HG02571 (cell line): ENCODE results near the gene SLC34A1.

Experiments used
- ATAC-seq: cut with Tn5 transposase; IDR thresholded peaks from one replicate; pipeline ENCODE4 v1.9.1; 2021; ENCODE audit warnings: mild to moderate bottlenecking, moderate library complexity; ENCODE audit not compliant: unreplicated experiment

Gene SLC34A1

DNA sequence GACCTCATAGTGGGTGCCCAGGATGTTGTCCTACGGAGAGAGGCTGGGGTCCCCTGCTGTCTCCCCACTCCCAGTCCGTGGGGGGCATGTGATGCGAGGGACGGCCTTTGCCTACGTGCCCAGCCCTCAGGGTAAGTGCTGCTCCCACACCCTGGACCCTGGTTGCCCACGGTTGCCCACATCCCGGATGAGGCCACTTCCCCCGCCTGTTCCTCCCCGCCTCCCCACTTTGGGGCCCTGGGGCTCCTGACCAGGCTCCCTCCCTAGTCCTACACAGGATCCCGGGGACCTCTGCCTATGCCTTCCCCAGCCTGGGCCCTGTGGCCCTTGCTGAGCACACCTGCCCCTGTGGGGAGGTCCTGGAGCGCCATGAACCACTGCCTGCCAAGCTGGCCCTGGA is 1.5 kb downstream of the SLC34A1 start:
- no peak for ATAC-seq

DNA sequence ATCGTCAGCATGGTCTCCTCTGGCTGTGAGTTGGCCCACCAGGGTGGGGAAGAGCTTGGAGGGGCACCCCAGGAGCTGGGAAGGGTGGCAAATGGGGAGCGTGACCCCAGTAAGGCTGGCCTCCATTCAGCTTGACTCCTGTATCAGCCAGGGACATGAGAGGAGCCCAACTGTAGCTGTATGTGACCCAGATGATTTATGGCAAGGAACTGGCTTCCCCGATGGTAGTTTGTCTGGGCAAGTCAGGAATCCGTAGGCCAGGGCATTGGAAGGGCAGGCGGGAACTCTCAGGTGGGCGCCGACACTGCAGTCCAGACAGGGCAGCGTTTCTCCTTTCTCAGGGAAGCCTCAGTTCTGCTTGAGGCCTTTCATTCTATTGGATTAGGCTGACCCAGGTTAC is 2.3 kb downstream of the SLC34A1 start:
- ATAC-seq, result no peak

DNA sequence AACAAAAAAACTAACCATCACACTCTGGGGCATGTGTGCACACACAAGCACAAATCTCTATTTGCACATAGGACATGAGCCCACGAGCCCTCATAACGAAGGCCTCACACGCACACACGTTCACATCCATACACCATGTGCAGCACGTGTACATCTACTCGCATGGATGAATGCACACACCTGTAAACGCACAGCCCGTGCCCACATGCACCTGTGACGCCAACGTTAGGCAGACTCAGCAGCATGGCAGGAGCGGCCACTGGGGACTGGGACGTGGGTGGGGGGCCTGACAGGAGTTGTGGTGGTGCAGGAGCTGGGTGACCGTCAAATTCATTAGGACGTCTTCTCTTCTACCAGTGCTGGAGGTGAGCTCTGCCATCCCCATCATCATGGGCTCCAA is 3.2 kb downstream of the SLC34A1 start:
- no peak for ATAC-seq

DNA sequence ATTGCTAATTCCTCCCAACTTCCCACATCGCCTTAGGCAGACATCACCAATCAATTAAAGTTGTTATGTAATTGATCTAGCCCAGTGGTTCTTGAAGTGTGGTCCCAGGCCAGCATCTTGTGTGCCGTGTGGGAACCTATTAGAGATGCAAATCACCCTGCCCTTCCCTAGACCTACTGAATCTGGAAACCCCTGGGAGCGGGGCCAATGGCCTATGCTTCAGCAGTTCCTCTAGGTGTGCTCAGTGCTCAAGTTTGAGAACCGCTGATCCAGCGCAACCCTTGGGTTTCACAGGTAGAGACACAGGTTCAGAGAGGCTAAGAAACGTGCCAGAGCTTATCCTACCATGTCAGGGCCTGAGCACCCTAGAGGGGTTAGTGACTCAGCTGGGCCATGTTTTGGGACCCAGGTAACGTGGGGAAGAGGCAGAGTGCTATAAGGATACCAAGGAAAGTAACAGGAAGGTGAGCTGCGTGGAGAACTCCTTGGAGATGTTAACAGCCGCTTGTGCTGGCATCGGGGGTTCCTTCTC is 4.4 kb downstream of the SLC34A1 start:
- no peak for ATAC-seq

DNA sequence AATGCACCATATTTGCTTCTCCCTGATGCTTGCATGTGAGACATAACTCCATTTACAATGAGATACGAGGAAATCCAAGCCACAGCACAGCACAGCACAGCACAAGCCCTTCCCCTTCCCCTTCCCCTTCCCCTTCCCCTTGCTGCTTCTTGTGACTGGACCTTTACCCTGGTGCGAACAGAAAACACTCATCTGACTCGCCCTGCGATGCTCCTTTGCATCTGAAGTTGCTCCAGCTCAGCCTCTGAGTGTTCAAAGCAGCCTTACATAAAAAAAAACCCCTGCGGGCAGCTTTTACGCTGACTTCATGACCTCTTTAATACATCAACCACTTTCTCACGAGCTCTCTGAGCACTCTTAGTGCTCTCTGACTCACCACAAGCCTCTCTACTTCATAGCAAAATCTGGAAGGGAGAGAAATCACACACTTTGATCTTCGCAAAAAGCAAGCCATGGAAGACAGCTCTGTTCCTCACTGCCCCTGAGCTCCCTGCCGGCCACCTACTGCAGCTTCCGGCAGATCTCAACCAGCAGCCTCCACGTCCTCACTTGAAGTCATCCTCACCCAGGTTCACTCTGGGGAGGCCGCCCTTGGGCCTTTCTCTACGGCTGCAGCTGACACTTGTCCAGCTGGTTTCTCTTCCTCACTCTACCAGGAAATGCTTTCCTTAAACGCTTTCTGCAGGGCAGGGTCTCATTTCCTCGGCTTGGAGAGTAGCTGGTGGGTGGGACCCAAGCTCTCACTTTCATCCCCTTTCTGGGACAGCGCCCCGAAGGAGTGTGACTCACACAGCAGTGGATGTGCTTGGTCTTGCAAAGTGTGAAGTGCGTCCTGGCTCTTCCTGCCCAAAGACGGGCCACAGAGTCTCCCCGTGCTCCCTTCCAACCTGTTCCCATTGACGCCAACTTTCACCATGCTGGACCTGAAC is 5.3 kb downstream of the SLC34A1 start:
- ATAC-seq, result peak; percentile 41

DNA sequence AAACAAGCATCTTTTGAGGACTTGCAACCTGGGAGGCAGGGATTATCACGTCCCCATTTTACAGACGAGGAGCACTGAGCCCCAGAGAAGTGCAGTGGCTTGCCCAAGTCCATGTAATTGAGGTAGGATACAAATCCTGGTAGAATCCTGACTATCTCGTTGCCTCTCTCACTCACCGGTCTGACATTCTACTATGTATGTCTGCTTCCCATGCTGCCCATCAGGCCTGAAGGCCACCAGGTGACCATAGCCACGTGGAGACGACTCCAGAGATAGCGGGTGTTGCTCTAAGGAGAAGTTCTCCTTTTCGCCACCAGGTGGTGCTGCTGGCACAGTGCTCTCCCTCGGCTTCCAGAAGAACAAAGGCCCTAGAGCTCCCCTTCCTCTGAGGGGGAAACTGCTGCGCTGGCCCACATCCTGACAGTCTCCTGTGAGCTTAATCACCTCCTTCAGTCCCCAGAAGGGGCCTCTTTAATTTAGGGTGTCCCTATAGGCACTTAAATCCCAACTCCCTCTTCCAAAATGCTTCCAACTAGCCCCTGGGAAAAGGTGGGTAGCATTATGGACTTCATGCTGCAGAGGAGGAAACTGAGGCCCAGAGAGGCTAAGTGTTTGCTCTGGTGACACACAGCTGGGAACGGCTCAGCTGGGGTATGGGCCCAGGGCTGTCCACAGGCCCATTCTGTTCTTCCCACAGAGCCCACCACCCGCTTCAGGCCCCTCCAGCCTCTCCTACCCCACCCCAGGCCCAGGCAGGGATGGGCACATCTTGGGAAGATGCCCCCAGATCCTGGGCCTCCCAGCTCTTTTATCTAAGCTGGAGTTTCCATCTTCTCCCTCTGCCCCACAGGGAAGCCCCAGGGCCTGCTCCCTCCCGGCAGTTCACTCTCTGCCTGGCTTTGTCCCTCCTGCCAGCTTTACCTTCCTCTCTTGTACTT is 6.4 kb downstream of the SLC34A1 start:
- ATAC-seq, result no peak

DNA sequence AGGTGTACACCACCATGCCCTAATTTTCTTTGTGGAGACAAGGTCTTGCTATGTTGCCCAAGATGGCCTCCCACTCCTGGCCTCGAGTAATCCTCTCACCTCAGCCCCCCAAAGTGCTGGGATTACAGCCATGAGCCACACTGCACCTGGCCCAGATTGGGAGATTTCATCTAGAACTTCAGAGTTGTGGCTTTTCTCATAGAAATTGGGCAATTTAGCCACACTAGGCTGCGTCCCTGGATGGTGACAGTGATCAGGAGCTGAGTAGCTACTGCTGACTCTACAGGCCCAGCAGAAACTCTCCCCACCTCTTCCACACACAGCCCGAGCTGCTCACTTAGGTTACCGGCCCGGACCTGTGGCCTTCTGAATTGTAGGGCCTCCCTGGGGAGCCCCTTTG is 8.5 kb downstream of the SLC34A1 start:
- no peak for ATAC-seq

DNA sequence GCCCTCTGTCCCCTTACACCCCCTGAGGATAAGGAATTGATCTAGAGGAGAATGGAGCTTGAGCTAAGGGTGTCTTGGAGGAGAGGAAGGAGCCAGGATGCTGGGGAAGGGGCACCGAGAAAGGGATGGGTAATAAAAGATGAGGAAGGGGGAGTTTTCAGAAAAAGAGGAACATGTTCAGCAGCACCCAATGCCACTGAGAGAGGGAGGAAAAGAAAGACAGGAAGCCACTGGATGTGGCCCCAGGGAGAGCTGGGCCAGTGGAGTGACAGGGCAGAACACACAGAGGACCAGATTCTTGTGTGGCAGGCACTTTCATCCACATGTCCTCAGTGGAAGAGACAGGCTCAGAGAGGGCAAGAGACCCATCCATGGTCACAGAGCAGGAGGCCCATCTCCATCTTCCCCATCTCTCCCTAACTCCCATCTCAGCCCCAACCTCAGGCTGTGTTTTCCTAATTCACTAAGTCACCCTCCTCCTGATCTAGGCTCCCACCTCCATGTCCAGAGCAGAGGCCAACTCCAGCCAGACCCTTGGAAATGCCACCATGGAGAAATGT is 9.1 kb downstream of the SLC34A1 start:
- no peak for ATAC-seq

DNA sequence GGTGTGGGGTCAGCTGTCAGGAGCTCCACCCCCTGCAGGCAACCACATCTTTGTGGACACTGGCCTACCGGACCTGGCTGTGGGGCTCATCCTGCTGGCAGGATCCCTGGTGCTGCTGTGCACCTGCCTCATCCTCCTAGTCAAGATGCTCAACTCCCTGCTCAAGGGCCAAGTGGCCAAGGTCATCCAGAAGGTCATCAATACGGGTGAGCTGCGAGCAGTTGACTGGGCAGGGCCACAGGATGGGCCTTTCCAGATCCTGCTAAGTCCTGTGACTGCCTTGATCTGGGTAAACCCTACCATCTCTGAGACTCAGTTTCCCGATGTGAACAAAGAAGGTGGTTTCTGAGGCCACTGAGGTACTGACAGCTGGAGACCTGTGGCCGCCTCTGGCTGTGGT is 9.8 kb downstream of the SLC34A1 start:
- ATAC-seq, result no peak

DNA sequence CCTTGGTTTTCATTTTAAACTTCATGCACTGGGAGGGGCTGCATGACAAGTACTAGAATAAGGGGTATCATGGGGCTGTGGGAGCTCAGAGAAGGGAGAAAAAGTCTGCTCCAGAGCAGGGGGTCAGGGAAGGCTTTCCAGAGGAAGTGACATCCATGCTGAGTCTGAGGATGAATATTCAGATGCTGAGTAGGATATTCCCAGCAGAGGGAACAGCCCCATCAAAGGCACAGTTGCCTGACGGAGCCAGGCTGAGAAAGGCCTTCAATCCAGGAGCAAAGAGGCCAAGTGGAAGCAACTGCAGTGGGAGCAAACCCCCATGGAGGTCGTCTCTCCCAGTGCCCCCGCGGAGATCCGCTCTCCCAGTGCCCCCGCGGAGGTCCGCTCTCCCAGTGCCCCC is 11.8 kb downstream of the SLC34A1 start:
- ATAC-seq, result no peak

DNA sequence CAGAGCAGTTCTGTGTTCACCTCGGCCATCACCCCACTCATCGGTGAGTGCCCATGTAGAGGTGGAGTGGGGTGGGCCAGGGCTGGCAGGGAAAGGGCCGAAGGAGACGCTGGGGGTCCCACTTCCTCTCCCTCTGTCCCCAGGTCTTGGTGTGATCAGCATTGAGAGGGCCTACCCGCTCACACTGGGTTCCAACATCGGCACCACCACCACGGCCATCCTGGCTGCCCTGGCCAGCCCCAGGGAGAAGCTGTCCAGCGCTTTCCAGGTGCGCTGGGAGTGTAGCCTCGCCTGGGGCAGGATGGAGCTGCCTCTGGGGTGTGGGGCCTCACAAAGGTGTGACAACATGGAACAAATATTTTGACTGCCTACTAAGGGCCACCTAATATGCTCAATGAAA is 12.6 kb downstream of the SLC34A1 start:
- no peak for ATAC-seq

DNA sequence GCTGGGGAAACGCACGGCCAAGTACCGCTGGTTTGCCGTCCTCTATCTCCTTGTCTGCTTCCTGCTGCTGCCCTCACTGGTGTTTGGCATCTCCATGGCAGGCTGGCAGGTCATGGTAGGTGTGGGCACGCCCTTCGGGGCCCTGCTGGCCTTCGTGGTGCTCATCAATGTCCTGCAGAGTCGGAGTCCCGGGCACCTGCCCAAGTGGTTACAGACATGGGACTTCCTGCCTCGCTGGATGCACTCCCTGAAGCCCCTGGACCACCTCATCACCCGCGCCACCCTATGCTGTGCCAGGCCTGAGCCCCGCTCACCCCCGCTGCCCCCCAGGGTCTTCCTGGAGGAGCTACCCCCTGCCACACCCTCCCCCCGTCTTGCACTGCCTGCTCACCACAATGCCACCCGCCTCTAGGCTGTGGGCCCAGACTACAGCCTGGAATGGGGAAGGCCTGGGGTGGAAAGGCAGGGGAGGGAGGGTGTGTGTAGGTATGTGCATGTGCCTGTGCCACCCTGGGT is 13.7 kb downstream of the SLC34A1 start:
- no peak for ATAC-seq

DNA sequence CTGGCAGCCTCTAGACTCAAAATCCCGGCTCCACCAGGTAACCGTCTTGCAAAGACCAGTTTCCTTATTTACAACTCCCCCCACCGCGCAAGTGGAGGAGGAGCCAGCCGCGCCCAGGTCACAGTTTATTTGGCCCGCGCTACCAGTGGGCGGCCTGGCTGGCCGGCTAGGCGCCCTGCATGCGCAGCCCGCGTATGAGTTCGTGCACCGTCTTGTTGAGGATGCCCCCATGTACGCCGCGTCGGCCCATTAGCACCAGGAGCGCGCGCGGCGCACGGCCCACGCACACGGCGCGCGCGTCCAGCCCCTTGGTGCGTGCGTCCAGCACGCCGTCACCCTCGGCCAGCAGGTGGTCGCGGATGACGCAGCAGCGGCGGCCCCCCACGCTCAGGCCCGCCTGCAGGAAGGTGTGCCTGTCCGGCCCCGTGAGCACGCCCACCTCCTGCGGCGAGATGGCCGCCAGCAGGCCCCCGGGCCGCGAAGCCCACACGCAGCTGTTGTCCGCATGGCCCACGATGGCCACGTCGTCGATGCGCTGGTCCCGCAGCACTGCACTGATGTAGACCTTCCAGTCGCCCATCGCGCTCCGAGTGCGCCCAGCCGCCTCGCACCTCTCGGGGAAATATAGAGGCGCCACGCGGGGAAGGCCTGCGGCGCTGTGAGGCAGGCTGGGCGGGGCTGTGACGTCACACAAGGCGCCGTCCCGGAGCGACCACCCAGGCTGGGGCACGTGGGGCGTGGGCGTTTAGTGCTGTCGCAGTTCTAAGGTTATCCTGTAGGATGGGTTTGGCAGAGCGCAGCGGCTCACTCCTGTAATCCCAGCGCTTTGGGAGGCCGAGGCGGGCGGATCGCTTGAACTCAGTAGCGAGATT is 16.0 kb downstream of the SLC34A1 start, which contains the start of gene PFN3:
Gene PFN3, minus strand, starts transcription at position 665 of the 872 bp plus-strand sequence. Its CDS starts 85 bp downstream, at position 580.
- no peak for ATAC-seq

DNA sequence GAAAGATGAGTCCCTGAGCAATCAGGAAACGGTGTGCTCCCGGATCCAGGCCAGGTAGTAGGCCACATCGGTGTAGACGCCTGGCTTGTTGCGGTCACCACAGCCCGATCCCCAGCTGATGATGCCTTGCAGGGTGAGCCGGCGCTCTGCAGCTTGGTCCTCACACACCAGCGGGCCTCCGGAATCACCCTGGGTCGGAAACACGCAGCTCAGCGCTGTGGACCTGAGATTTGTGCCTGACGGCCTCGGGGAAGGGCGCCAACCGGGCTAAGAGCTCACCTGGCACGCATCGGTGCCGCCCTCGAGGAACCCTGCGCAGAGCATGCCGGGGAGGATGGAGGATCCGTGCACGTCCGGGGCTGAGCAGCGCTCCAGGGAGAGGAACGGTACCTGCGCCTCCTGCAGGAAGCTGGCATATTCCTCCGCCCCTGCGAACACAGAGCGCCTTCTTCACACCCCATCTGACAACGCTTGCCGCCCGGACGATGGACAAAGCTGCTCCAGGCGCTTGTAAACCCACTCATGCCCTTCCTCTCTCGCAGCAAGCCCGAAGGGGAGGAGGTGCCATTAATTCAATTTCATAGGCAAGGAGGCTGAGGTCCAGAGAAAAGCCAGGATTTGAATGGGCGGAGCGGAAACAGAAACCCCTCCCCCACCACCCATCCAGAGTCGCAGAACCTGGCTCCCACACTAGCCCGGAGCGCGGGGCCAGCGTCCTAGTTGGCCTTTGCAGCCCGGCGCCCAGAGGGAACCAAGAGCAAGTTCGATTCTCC is 18.2 kb downstream of the SLC34A1 start:
- no peak for ATAC-seq

DNA sequence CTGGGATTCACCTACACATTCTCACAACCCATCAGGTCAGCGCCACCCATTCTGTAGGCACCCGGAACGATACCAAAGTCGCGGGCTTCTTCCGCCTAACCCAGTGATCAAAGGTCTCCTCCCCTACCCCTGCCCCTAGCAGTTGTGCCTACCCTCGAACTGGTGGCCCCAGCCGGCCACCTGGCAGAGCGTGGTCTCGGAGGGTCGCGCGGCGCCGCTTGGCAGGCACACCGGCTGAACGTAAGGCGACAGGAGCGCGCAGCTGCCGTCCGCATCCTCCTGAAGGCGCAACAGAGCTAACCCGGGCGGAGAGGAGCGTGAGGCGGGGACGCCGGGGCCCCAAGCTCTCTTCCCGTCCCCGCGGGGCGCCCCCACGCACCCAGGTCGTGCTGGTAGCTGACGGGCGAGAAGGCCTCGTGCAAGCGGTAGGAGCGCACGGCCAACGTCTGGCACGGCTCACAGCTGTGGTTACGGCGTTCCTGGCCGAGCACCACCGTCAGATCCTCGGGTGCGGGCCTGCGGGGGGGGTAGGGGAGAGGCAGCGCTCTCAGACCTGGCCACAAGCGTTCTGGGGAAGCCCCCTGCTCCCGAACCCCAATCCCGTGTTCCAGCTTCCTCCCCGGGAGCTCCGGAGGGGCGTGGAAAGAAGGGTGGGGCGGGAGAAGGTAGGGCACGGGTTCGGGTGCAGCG is 19.0 kb downstream of the SLC34A1 start:
- no peak for ATAC-seq

DNA sequence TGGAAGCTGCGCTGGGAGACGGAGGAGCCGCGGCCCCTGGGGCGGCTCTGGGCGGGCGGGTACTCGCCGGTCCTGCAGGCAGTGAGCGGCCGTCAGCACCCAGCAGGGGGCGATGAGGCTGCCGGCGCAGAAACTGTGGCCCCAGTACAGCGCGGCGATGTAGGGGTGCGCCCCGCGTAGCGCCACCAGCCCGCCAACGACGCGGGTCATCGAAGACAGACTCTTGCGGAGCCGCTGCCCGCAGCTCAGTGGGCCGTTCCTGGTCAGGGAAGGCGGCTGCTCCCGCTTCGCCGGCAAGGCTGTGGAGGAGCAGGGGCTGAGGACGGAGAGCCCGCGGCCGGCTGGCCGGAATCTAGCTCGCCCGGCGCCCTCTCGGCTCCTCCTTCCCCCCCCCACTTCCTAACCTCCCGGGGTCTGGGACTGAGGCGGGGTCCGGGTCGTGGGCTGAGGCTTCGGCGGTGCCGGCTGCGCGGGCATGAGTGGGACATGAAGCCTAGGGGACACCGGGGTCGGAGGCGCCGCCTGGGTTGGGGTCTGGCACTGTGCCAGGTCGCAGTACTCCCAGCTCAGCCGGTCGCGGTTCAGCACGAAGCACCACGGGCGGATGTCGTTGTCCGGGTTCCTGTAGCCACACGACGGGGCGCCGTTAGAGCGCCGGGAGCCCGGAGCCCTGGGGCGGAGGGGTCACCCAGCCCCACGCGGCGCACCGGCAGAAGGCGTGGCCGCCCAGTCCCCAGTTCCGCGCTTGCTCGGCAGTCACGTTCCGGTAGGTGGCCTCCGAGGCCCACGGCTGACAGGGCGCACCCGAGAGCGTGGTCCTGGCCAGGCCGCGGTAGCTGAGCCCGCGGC is 19.8 kb downstream of the SLC34A1 start:
- peak; percentile 73 for ATAC-seq

DNA sequence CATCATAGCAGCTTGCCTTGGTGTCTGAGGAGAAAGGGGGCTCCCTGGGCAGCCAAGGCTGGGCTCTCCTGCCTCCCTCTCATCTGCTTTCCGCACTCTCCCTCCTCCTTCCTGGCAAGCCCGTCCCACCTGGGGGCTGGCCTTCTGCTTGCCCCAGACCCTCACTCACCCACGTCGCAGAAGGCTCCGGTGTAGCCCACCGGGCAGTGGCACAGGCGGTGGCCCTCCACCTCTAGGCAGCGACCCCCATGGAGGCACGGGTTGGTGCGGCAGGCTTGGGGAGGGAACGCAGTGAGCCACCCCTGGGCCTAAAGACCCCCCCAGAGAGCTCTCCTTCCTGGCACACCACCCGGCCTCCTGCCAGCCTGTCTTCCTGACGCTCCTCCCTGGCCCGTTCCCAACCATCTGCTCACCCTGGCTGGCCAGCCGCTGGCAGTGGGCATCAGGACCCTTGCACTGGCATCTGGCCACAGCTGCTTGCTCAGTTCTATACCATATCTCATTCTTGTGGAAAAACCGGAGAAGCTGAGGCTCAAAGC is 20.5 kb downstream of the SLC34A1 start:
- no peak for ATAC-seq
